ENCODE results near the gene DMBX1.

DNA sequence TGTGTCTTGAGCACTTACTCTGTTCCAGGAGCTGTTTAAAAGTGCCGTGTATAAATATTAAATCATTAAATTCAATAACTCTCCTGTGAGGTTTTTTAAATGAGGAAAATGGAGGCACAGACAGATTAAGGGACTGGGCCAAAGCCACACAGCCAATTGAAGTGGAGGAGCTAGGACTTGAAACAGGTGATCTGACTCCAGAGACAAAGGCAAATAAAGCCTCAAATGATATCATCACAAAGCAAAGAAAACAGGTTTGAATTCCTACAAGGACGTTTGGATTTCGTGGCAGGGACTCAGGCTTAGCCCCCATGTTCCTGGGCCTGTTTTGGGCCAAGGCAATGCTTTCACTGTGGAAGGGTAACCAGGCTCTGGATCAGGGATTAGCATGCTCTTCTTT is 45.2 kb upstream of the DMBX1 start:
- TF ChIP-seq, protein P1, sequence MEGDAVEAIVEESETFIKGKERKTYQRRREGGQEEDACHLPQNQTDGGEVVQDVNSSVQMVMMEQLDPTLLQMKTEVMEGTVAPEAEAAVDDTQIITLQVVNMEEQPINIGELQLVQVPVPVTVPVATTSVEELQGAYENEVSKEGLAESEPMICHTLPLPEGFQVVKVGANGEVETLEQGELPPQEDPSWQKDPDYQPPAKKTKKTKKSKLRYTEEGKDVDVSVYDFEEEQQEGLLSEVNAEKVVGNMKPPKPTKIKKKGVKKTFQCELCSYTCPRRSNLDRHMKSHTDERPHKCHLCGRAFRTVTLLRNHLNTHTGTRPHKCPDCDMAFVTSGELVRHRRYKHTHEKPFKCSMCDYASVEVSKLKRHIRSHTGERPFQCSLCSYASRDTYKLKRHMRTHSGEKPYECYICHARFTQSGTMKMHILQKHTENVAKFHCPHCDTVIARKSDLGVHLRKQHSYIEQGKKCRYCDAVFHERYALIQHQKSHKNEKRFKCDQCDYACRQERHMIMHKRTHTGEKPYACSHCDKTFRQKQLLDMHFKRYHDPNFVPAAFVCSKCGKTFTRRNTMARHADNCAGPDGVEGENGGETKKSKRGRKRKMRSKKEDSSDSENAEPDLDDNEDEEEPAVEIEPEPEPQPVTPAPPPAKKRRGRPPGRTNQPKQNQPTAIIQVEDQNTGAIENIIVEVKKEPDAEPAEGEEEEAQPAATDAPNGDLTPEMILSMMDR (IDR thresholded peaks at IDR 0.05 in 2 of 3, conservative IDR thresholded peaks at IDR 0.05 in 1 of 3; ENCODE audit: insufficient read depth in 2 of 3, low read depth in 1 of 3, low read length in 3 of 3), result no peak
- TF ChIP-seq, protein P2, sequence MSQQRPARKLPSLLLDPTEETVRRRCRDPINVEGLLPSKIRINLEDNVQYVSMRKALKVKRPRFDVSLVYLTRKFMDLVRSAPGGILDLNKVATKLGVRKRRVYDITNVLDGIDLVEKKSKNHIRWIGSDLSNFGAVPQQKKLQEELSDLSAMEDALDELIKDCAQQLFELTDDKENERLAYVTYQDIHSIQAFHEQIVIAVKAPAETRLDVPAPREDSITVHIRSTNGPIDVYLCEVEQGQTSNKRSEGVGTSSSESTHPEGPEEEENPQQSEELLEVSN (IDR thresholded peaks at IDR 0.05; ENCODE audit: borderline replicate concordance in 1 of 2, extremely low read depth in 1 of 2, insufficient read depth in 1 of 2, insufficient read length in 1 of 2, low read depth in 1 of 2, low read length in 1 of 2, poor library complexity in 1 of 2, severe bottlenecking in 1 of 2), result no peak
- TF ChIP-seq NFRKB (IDR thresholded peaks at IDR 0.05; ENCODE audit: low read depth), result no peak
- TF ChIP-seq, protein P3, sequence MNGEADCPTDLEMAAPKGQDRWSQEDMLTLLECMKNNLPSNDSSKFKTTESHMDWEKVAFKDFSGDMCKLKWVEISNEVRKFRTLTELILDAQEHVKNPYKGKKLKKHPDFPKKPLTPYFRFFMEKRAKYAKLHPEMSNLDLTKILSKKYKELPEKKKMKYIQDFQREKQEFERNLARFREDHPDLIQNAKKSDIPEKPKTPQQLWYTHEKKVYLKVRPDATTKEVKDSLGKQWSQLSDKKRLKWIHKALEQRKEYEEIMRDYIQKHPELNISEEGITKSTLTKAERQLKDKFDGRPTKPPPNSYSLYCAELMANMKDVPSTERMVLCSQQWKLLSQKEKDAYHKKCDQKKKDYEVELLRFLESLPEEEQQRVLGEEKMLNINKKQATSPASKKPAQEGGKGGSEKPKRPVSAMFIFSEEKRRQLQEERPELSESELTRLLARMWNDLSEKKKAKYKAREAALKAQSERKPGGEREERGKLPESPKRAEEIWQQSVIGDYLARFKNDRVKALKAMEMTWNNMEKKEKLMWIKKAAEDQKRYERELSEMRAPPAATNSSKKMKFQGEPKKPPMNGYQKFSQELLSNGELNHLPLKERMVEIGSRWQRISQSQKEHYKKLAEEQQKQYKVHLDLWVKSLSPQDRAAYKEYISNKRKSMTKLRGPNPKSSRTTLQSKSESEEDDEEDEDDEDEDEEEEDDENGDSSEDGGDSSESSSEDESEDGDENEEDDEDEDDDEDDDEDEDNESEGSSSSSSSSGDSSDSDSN (IDR thresholded peaks at IDR 0.05; ENCODE audit: borderline replicate concordance in 1 of 2, low read depth in 2 of 2, low read length in 2 of 2), result no peak
